Endothelial cell of umbilical vein (primary cell): ENCODE data around the gene ABCF2.

Experiments used
- EZH2 ChIP-seq: IDR thresholded peaks from 2 replicates; pipeline ENCODE4 v1.6.1; 2012; ENCODE audit warnings: borderline replicate concordance, low read depth, mild to moderate bottlenecking, moderate library complexity, low read length, inconsistent platforms; ENCODE audit not compliant: severe bottlenecking
- POLR2A ChIP-seq: IDR thresholded peaks from 2 replicates; pipeline ENCODE4 v1.6.1; 2012; ENCODE audit warnings: low read depth, mild to moderate bottlenecking, control low read depth, low read length
- TF ChIP-seq, protein P1 (sequence below), 2 donors: IDR thresholded peaks; 1 replicate in 1 of 2; 2 replicates in 1 of 2; pipeline ENCODE4 v1.5.1; 2011; ENCODE audit warnings: low read length in 2 of 2, mild to moderate bottlenecking in 2 of 2, moderate library complexity in 2 of 2, control low read depth in 1 of 2, inconsistent platforms in 1 of 2, low read depth in 1 of 2; ENCODE audit not compliant: insufficient read depth in 1 of 2; ENCODE audit errors: extremely low read depth in 1 of 2
- TF ChIP-seq, protein P2 (sequence below): IDR thresholded peaks from 2 replicates; pipeline ENCODE4 v1.6.1; 2011; ENCODE audit not compliant: insufficient read depth, insufficient read length

DNA sequence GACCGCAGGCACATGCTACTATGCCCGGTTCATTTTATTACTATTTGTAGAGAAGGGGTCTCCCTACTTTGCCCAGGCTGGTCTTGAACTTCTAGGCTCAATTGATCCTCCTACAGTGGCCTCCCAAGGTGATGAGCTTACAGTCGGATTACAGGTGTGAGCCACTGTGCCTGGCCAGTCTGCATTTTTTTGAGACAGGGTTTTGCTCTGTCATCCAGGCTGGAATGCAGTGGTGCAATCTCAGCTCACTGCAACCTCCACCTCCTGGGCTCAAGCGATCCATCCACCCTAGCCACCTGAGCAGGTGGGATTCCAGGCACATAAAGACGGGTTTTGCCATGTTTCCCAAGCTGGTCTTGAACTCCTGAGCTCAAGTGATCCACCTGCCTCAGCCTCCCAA is 14.4 kb downstream of the ABCF2 start:
- TF ChIP-seq POLR2A, result no peak
- TF ChIP-seq, protein P1, sequence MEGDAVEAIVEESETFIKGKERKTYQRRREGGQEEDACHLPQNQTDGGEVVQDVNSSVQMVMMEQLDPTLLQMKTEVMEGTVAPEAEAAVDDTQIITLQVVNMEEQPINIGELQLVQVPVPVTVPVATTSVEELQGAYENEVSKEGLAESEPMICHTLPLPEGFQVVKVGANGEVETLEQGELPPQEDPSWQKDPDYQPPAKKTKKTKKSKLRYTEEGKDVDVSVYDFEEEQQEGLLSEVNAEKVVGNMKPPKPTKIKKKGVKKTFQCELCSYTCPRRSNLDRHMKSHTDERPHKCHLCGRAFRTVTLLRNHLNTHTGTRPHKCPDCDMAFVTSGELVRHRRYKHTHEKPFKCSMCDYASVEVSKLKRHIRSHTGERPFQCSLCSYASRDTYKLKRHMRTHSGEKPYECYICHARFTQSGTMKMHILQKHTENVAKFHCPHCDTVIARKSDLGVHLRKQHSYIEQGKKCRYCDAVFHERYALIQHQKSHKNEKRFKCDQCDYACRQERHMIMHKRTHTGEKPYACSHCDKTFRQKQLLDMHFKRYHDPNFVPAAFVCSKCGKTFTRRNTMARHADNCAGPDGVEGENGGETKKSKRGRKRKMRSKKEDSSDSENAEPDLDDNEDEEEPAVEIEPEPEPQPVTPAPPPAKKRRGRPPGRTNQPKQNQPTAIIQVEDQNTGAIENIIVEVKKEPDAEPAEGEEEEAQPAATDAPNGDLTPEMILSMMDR (IDR thresholded peaks at IDR 0.05; ENCODE audit: extremely low read depth in 1 of 2, insufficient read depth in 1 of 2, low read depth in 1 of 2, low read length in 2 of 2), result no peak
- TF ChIP-seq EZH2, result no peak
- TF ChIP-seq, protein P2, sequence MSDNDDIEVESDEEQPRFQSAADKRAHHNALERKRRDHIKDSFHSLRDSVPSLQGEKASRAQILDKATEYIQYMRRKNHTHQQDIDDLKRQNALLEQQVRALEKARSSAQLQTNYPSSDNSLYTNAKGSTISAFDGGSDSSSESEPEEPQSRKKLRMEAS, result no peak
